MCF 10A (cell line): ENCODE results near the gene MRPL40. TPM values are rescaled to one million over a fixed set of nuclear protein-coding genes. Genes with fewer than 3 reads are reported as not detected.
"Not testable (repeated sequence)": the region's sequence is repeated elsewhere in the genome, so short reads cannot be mapped to it uniquely, and the experiment has no call there.

Experiments
- BruUV-seq: library from RNA; stranded (reverse); fragments of 400-500 nt; replicated peaks from 2 replicates; lab custom pipeline; 2021; lab: Mats Ljungman, UMichigan
- CTCF ChIA-PET: fragments of 300-600 bp; sonication (Branson Sonifier 250); formaldehyde crosslinking; extraction: SDS; loops from one replicate; lab custom pipeline; 2021; ENCODE audit warnings: antibody characterized with exemption, inconsistent platforms; lab: Yijun Ruan, JAX
- POLR2A ChIA-PET: fragments of 300-600, 350-650 bp; sonication (Branson Sonifier 250); formaldehyde crosslinking; extraction: SDS; loops from one replicate; lab custom pipeline; 2020; ENCODE audit warnings: antibody characterized with exemption, inconsistent platforms; lab: Yijun Ruan, JAX
- DNase-seq: peaks from one replicate; pipeline ENCODE4 v3.0.0-alpha.2; 2018; ENCODE audit not compliant: unreplicated experiment
- H3K27ac Mint-ChIP-seq: one replicate; pipeline ENCODE4 v1.8.0; 2022; ENCODE audit warnings: mild to moderate bottlenecking, low read depth, mixed read lengths; ENCODE audit not compliant: unreplicated experiment
- H3K27me3 Mint-ChIP-seq: one replicate; pipeline ENCODE4 v1.8.0; 2022; ENCODE audit warnings: mixed read lengths; ENCODE audit not compliant: insufficient read depth, unreplicated experiment
- H3K36me3 Mint-ChIP-seq: one replicate; pipeline ENCODE4 v1.8.0; 2022; ENCODE audit warnings: mild to moderate bottlenecking, moderate library complexity, mixed read lengths; ENCODE audit not compliant: insufficient read depth, unreplicated experiment
- H3K4me1 Mint-ChIP-seq: one replicate; pipeline ENCODE4 v1.8.0; 2022; ENCODE audit warnings: mixed read lengths; ENCODE audit not compliant: insufficient read depth, unreplicated experiment
- H3K4me3 Mint-ChIP-seq: one replicate; pipeline ENCODE4 v1.8.0; 2022; ENCODE audit warnings: mild to moderate bottlenecking, moderate library complexity, mixed read lengths; ENCODE audit not compliant: unreplicated experiment
- H3K9me3 Mint-ChIP-seq: one replicate; pipeline ENCODE4 v1.8.0; 2022; ENCODE audit warnings: mixed read lengths; ENCODE audit not compliant: unreplicated experiment
- CTCF ChIP-seq: fragments of 200-600 bp; IDR thresholded peaks from one replicate; pipeline ENCODE4 v1.8.0; 2022; ENCODE audit warnings: antibody characterized with exemption, mild to moderate bottlenecking; ENCODE audit not compliant: unreplicated experiment
- intact Hi-C: fragments of 100-400 bp; cut with micrococcal nuclease; formaldehyde crosslinking; loops from 2 replicates; pipeline ENCODE4 v1.14.1; 2022
- total RNA-seq: library from RNA; stranded (reverse); gene quantifications from 2 replicates; pipeline ENCODE4 v1.2.3, GENCODE V29; 2022

The MRPL40 gene
- total RNA-seq, 1 experiment from 2014 or later, result 51.9 TPM

- intact Hi-C loops, result loop anchor here (1.0 to 5.0 kb wide), 3 partner anchors 16 to 252 kb away; partner anchors contain the start of gene C22orf39
- peaks cover 32% of the 10 kb centered on the region for H3K36me3 Mint-ChIP-seq
- peaks cover 16% of the 10 kb centered on the region for H3K4me1 Mint-ChIP-seq
- no peaks in the 10 kb centered on the region for H3K9me3 Mint-ChIP-seq
- peak within 1 kb of the TSS; percentile 86 for H3K4me3 Mint-ChIP-seq
- DNase-seq, result peak; percentile 74
- peak within 1 kb of the TSS; percentile 91 for H3K27ac Mint-ChIP-seq
- CTCF ChIA-PET, result interaction anchor here (0.7 to 0.9 kb wide), 2 partner anchors 123 to 195 kb away, joined by 3 read pairs; no protein-coding TSS in a partner anchor
- no peaks in the 10 kb centered on the region for H3K27me3 Mint-ChIP-seq
- no peak for TF ChIP-seq CTCF
- BruUV-seq, result no TSS peak
- POLR2A ChIA-PET, result interaction anchor here (0.5 to 5.7 kb wide), 24 partner anchors 9 to 648 kb away, joined by 3 to 127 read pairs (median 4); partner anchors contain the start of genes C22orf39, CDC45, CLTCL1 and DGCR2
These were observed 654 bp upstream of the MRPL40 start, which contains the start of gene HIRA for GRCh38 chr22:19431649-19432132. Gene HIRA, minus strand, starts transcription at chr22:19431733. Its CDS starts 257 bp downstream, at chr22:19431476.

GRCh38 chr22:19434401-19434800 lies 2.1 kb downstream of the MRPL40 start:
- Mint-ChIP-seq H3K36me3 (peaks cover 35% of the 10 kb centered on the region), H3K27ac (no peak overlapping the region), H3K27me3 (no peaks in the 10 kb centered on the region), H3K9me3 (no peaks in the 10 kb centered on the region), H3K4me3 (peak overlapping the region; percentile 86), H3K4me1 (peaks cover 10% of the 10 kb centered on the region)
- no peak for DNase-seq
- POLR2A ChIA-PET, result interaction anchor here (0.6 to 5.7 kb wide), 5 partner anchors 11 to 313 kb away, joined by 3 to 127 read pairs (median 7); partner anchors contain the start of genes C22orf39, CDC45, DGCR2 and UFD1
- intact Hi-C loops, result loop anchor here (5.0 kb wide), 1 partner anchor 198 kb away; no protein-coding TSS in a partner anchor
- CTCF ChIA-PET, result interaction anchor here (1.2 kb wide), 1 partner anchor 42 kb away, joined by 3 read pairs; no protein-coding TSS in a partner anchor
- no TSS peak for BruUV-seq
- no peak for TF ChIP-seq CTCF

- POLR2A ChIA-PET, result interaction anchor here (1.2 to 5.7 kb wide), 4 partner anchors 10 to 256 kb away, joined by 3 to 127 read pairs (median 6); partner anchors contain the start of genes C22orf39, CDC45 and UFD1
- CTCF ChIA-PET, result interaction anchor here (1.2 kb wide), 1 partner anchor 42 kb away, joined by 3 read pairs; no protein-coding TSS in a partner anchor
- intact Hi-C loops, result loop anchor here (5.0 kb wide), 1 partner anchor 197 kb away; no protein-coding TSS in a partner anchor
- no TSS peak for BruUV-seq
- no peak overlapping the region for H3K27ac Mint-ChIP-seq
- H3K36me3 Mint-ChIP-seq, result peaks cover 41% of the 10 kb centered on the region
- H3K4me3 Mint-ChIP-seq, result no peak overlapping the region
- no peaks in the 10 kb centered on the region for H3K27me3 Mint-ChIP-seq
- H3K4me1 Mint-ChIP-seq, result peaks cover 4% of the 10 kb centered on the region
- no peak for TF ChIP-seq CTCF
- DNase-seq, result no peak
- H3K9me3 Mint-ChIP-seq, result no peaks in the 10 kb centered on the region
These were observed 2.7 kb downstream of the MRPL40 start for GRCh38 chr22:19434829-19435580.

- H3K4me1 Mint-ChIP-seq, H3K4me3 Mint-ChIP-seq, BruUV-seq, intact Hi-C loops, H3K27me3 Mint-ChIP-seq, H3K9me3 Mint-ChIP-seq, DNase-seq: not testable (repeated sequence)
- CTCF ChIA-PET, result interaction anchor here (0.6 kb wide), 1 partner anchor 323 kb away, joined by 3 read pairs; no protein-coding TSS in a partner anchor
- POLR2A ChIA-PET, result interaction anchor here (0.6 to 1.5 kb wide), 2 partner anchors 9 to 43 kb away, joined by 3 to 4 read pairs; partner anchors contain the start of gene CDC45
- Mint-ChIP-seq H3K27ac (peak overlapping the region; percentile 54), H3K36me3 (peaks cover 53% of the 10 kb centered on the region)
These were observed 4.3 kb downstream of the MRPL40 start for GRCh38 chr22:19436444-19437161.
